NT2/D1 (cell line): ENCODE data around the gene CIAO2B.

Experiments
- SUZ12 ChIP-seq: IDR thresholded peaks from 2 replicates; pipeline ENCODE4 v1.6.1; 2011; ENCODE audit not compliant: insufficient read length, insufficient read depth; ENCODE audit errors: extremely low read depth
- YY1 ChIP-seq: IDR thresholded peaks from 2 replicates; pipeline ENCODE4 v1.6.1; 2011; ENCODE audit not compliant: insufficient read length, insufficient read depth
- ZNF274 ChIP-seq: IDR thresholded peaks from 2 replicates; pipeline ENCODE4 v1.6.1; 2011; ENCODE audit warnings: mild to moderate bottlenecking, low read depth, low read length

DNA sequence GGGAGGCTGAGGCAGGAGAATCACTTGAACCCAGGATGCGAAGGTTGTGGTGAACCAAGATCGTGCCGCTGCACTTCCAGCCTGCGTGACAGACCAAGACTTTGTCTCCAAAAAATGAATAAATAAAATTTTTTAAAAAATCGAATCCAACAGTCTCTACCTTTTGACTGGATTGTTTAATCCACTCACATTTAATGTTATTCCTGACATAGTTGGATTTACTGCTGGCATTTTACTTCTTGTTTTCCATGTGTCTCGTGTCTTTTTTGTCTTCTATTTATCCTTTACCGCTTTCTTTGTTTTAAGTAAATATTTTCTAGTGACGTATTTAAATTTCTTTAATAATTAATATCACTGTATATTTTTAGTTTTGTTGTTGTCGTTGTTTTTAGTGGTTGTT is 48.8 kb upstream of the CIAO2B start:
- TF ChIP-seq ZNF274 (no peak), SUZ12 (no peak), YY1 (no peak)
